ENCODE data around the gene CACNG7. TPM values are rescaled to one million over a fixed set of nuclear protein-coding genes. Genes with fewer than 3 reads are reported as not detected.
A peak's percentile ranks its signal among the peaks of the same experiment; 100 is the strongest.

The CACNG7 gene
- total RNA-seq, 1 experiment from 2014 or later: 22.7 TPM

DNA sequence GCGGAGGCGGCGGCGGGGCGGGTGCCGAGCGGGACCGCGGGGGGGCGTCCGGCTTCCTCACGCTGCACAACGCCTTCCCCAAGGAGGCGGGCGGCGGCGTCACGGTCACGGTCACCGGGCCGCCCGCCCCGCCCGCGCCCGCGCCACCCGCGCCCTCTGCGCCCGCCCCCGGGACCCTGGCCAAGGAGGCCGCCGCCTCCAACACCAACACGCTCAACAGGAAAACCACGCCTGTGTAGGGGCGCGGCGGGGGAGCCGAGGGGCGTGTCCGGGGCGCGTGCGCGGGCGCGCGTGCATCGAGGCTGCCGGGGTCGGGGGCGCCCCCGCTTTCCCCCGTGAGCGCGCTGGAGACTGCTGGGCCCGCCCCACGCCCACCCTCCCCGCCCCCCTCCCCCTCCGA, 73.5 kb downstream of the CACNG7 start:
- DNase-seq: peak; percentile 36
- Histone ChIP-seq H4K8ac (replicated peaks; ENCODE audit: insufficient read length, low read depth, low read length) (no peak overlapping the region), H2BK15ac (ENCODE audit: low read depth, low read length) (no peak overlapping the region), H3T11ph (ENCODE audit: low read length) (no peak overlapping the region), H3K18ac (ENCODE audit: insufficient read length, low read depth, low read length) (no peak overlapping the region), H3K4ac (ENCODE audit: low read depth, low read length) (no peak overlapping the region), H4K20me1 (ENCODE audit: control insufficient read depth, insufficient read depth, insufficient read length) (no peaks in the 10 kb centered on the region), H3K9ac (ENCODE audit: extremely low read depth, insufficient read length, low read length) (no peak overlapping the region), H2BK20ac (ENCODE audit: low read depth, low read length, poor library complexity, severe bottlenecking) (no peak overlapping the region), H4K91ac (ENCODE audit: insufficient read length, low read depth, low read length) (no peak overlapping the region), H3K79me1 (ENCODE audit: insufficient read depth, low read depth, low read length, poor library complexity, severe bottlenecking) (no peaks in the 10 kb centered on the region), H2BK12ac (ENCODE audit: insufficient read length, low read depth, low read length) (no peak overlapping the region), H3K9me3 (ENCODE audit: control insufficient read depth, low read depth, low read length) (no peaks in the 10 kb centered on the region), H3K27ac (ENCODE audit: insufficient read length, low read depth, low read length) (no peak overlapping the region), H2BK5ac (ENCODE audit: insufficient read length, low read length) (no peak overlapping the region), H3K56ac (ENCODE audit: insufficient read length, low read depth, low read length) (no peak overlapping the region), H3K27me3 (ENCODE audit: insufficient read depth, low read length) (no peaks in the 10 kb centered on the region), H3K4me1 (ENCODE audit: insufficient read depth, low read length) (peaks cover 2% of the 10 kb centered on the region; the same call in 1 of the 2 replicates), H3K23me2 (ENCODE audit: insufficient read length, low read depth, low read length, poor library complexity, severe bottlenecking) (peaks cover 22% of the 10 kb centered on the region), H3K23ac (ENCODE audit: insufficient read length, low read depth, low read length) (no peak overlapping the region), H2AK5ac (ENCODE audit: insufficient read length, low read length) (no peak overlapping the region), H3K4me2 (ENCODE audit: insufficient read depth, insufficient read length, low read length) (no peak overlapping the region), H2AFZ (ENCODE audit: low read length) (no peak overlapping the region), H4K5ac (ENCODE audit: insufficient read length, low read depth, low read length) (no peak overlapping the region), H3K79me2 (ENCODE audit: insufficient read depth, low read length) (no peaks in the 10 kb centered on the region), H2BK120ac (ENCODE audit: low read depth, low read length, poor library complexity, severe bottlenecking) (no peak overlapping the region), H3K14ac (ENCODE audit: insufficient read depth, low read length) (no peak overlapping the region)
- Mint-ChIP-seq H3K4me1 (peaks cover 12 to 17% of the 10 kb centered on the region in 2 experiments), H3K27ac (no peak overlapping the region), H3K36me3 (ENCODE audit: insufficient read depth in 1 of 3, low read depth in 3 of 3) (no peaks in the 10 kb centered on the region), H3K27me3 (ENCODE audit: low read depth) (peaks cover 10% of the 10 kb centered on the region), H3K9me3 (no peaks in the 10 kb centered on the region; a peak in 1 of 5 replicates), H3K4me3 (peak overlapping the region in 1 of 2 experiments; percentile 34; a peak in 2 of 5 replicates)
- no peak for TF ChIP-seq CTCF (conservative IDR thresholded peaks at IDR 0.05)
- no CpG with 5 or more reads among the region's 61 CpGs for WGBS (ENCODE audit: extremely low coverage, insufficient read length, low lambda C conversion rate)
